ENCODE results near the gene INKA2.

INKA2 gene

GRCh38 chr1:111731956-111732355 is 7.2 kb downstream of the INKA2 start:
- no peak for DNase-seq

GRCh38 chr1:111730706-111731105 is 8.5 kb downstream of the INKA2 start:
- DNase-seq = no peak

- no peak for DNase-seq
Measured at GRCh38 chr1:111729946-111730681, 9.1 kb downstream of the INKA2 start.

- peak; percentile 81 for DNase-seq
Measured at GRCh38 chr1:111729271-111729921, 9.8 kb downstream of the INKA2 start.

- DNase-seq = no peak
Measured at GRCh38 chr1:111727056-111727455, 12.1 kb downstream of the INKA2 start.

GRCh38 chr1:111725192-111725591 is 14.0 kb downstream of the INKA2 start:
- DNase-seq = no peak

- no peak for DNase-seq
Measured at GRCh38 chr1:111723871-111724270, 15.3 kb downstream of the INKA2 start.

GRCh38 chr1:111723091-111723806 is 15.9 kb downstream of the INKA2 start:
- no peak for DNase-seq

- no peak for DNase-seq
Measured at GRCh38 chr1:111720977-111721786, 18.0 kb downstream of the INKA2 start.

GRCh38 chr1:111720274-111720976 is 18.8 kb downstream of the INKA2 start:
- DNase-seq = no peak

GRCh38 chr1:111719674-111720132 is 19.5 kb downstream of the INKA2 start:
- no peak for DNase-seq

GRCh38 chr1:111719135-111719534 is 20.1 kb downstream of the INKA2 start:
- no peak for DNase-seq

GRCh38 chr1:111717450-111717849 is 21.7 kb downstream of the INKA2 start:
- no peak for DNase-seq

- no peak for DNase-seq
Measured at GRCh38 chr1:111716333-111716732, 22.9 kb downstream of the INKA2 start.

- DNase-seq = no peak
Measured at GRCh38 chr1:111709986-111710385, 29.2 kb downstream of the INKA2 start.

GRCh38 chr1:111707906-111708305 is 31.3 kb downstream of the INKA2 start:
- no peak for DNase-seq

- no peak for DNase-seq
Measured at GRCh38 chr1:111706921-111707320, 32.3 kb downstream of the INKA2 start.

GRCh38 chr1:111705841-111706240 is 33.4 kb downstream of the INKA2 start:
- DNase-seq = no peak

- no peak for DNase-seq
Measured at GRCh38 chr1:111704776-111705175, 34.4 kb downstream of the INKA2 start.

- DNase-seq = no peak
Measured at GRCh38 chr1:111704240-111704639, 35.0 kb downstream of the INKA2 start.

GRCh38 chr1:111702504-111703050 is 36.6 kb downstream of the INKA2 start:
- DNase-seq = no peak

GRCh38 chr1:111699268-111699667 is 39.9 kb downstream of the INKA2 start:
- DNase-seq = no peak

Data from NCI-H2171 (cell line).